ENCODE measurements around the gene LMBR1L.
"Not testable (repeated sequence)": the region's sequence is repeated elsewhere in the genome, so short reads cannot be mapped to it uniquely, and the experiment has no call there.

LMBR1L gene

DNA sequence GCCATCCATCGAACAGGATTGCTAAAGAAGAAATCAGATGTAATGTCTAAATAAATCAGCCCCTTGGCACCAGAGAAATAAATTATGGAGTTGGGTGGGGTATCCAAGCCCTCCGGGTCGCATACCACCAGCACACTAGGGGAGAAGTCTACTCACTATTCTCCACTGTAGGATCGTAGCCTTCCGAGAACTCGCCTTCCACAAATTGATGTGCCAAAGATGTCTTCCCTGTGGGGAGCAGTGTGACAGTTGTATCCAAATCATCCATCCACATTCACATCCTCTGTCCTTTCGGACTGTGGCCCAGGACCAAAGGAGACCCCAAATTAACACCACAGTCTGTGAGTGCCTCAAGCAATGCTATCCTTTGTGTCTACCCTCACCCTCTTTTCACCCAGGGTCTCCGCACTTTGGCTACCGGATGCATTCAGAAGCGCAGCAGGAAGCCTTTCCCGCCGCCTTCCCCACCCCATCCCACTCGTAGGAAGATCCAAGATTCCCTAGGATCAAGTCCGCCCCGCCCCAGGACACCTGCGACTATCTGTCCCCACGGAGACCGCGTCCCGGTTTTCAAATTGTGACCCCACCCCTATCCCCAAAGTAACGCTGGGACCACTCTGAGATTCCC, 41.7 kb downstream of the LMBR1L start:
- Histone ChIP-seq H3K79me2 (ENCODE audit: low read length) (peaks cover 5% of the 10 kb centered on the region; the same call in 1 of the 2 replicates), H2AFZ (ENCODE audit: low read depth, low read length) (peak overlapping the region; percentile 93; the same call in 1 of the 2 replicates), H3K4me3 (ENCODE audit: low read length) (peak overlapping the region; percentile 93), H3K36me3 (replicated peaks; ENCODE audit: low read depth, low read length) (no peaks in the 10 kb centered on the region), H3K27me3 (ENCODE audit: low read depth, low read length) (no peaks in the 10 kb centered on the region), H3K27ac (ENCODE audit: low read length) (no peak overlapping the region; the same call in 1 of the 2 replicates), H3K4me2 (ENCODE audit: low read length) (peak overlapping the region; percentile 86), H3K4me1 (ENCODE audit: low read length) (peaks cover 10% of the 10 kb centered on the region), H3K9ac (ENCODE audit: low read length) (peak overlapping the region; percentile 68), H4K20me1 (ENCODE audit: insufficient read depth, low read length) (no peaks in the 10 kb centered on the region), H3K9me3 (ENCODE audit: insufficient read depth, low read length) (no peaks in the 10 kb centered on the region)
- no peak for TF ChIP-seq EZH2phosphoT487 (IDR thresholded peaks at IDR 0.05; ENCODE audit: low read depth)
- TF ChIP-seq, protein P1, sequence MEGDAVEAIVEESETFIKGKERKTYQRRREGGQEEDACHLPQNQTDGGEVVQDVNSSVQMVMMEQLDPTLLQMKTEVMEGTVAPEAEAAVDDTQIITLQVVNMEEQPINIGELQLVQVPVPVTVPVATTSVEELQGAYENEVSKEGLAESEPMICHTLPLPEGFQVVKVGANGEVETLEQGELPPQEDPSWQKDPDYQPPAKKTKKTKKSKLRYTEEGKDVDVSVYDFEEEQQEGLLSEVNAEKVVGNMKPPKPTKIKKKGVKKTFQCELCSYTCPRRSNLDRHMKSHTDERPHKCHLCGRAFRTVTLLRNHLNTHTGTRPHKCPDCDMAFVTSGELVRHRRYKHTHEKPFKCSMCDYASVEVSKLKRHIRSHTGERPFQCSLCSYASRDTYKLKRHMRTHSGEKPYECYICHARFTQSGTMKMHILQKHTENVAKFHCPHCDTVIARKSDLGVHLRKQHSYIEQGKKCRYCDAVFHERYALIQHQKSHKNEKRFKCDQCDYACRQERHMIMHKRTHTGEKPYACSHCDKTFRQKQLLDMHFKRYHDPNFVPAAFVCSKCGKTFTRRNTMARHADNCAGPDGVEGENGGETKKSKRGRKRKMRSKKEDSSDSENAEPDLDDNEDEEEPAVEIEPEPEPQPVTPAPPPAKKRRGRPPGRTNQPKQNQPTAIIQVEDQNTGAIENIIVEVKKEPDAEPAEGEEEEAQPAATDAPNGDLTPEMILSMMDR (IDR thresholded peaks at IDR 0.05; ENCODE audit: low read depth, low read length) = no peak

DNA sequence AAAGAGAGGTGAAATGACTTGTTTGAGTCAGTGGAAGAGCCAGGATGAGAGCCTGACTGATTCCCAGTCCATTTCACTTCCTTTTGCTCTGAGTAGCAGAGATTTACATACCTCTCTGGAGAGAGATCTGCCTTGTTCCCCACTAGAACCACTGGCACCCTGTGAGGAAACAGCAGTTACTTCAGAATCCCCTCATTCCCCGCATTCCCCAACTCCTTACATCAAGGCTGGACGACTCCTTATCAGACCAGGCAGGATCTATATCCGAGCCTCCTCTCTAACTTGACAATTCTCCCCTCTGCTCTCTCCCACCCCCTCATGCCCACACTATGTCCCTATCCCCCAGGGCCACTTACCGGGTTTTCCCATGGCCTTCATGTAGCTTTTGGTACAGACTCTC, 44.5 kb downstream of the LMBR1L start:
- H3K4me3 ChIP-seq (ENCODE audit: low read length) = no peak overlapping the region
- peaks cover 10% of the 10 kb centered on the region for H3K79me2 ChIP-seq (ENCODE audit: low read length)
- TF ChIP-seq, protein P1 (IDR thresholded peaks at IDR 0.05; ENCODE audit: low read depth, low read length) = no peak
- TF ChIP-seq EZH2phosphoT487 (IDR thresholded peaks at IDR 0.05; ENCODE audit: low read depth) = no peak
- H3K27me3 ChIP-seq (ENCODE audit: low read depth, low read length) = no peaks in the 10 kb centered on the region
- no peaks in the 10 kb centered on the region for H3K9me3 ChIP-seq (ENCODE audit: insufficient read depth, low read length)
- H4K20me1 ChIP-seq (ENCODE audit: insufficient read depth, low read length) = no peaks in the 10 kb centered on the region
- H3K27ac ChIP-seq (ENCODE audit: low read length) = no peak overlapping the region
- no peak overlapping the region for H3K4me2 ChIP-seq (ENCODE audit: low read length)
- H3K9ac ChIP-seq (ENCODE audit: low read length) = no peak overlapping the region
- no peak overlapping the region for H2AFZ ChIP-seq (ENCODE audit: low read depth, low read length)
- peaks cover 14% of the 10 kb centered on the region for H3K4me1 ChIP-seq (ENCODE audit: low read length)
- H3K36me3 ChIP-seq (replicated peaks; ENCODE audit: low read depth, low read length) = no peaks in the 10 kb centered on the region

DNA sequence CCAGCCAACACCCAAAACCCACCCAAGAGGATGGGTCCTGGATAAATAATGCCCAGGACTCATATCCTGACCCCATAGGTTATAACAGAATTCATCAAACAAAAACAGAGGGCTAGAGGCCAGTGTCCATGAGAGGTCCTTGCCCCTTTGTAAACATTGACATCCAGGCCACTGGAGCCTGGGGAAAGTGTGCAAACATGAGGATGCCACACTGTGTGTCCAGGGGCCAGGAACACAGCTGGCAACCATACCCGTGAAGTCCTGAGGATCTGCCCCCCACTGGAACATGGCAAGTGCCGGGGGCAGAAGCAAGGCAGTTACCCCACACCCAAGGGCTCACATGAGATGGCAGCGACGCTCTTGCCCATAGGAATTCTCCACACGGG, 45.9 kb downstream of the LMBR1L start:
- Histone ChIP-seq H4K20me1 (ENCODE audit: insufficient read depth, low read length) (no peaks in the 10 kb centered on the region), H3K4me1 (ENCODE audit: low read length) (peaks cover 10% of the 10 kb centered on the region), H3K27ac (ENCODE audit: low read length) (no peak overlapping the region), H2AFZ (ENCODE audit: low read depth, low read length) (no peak overlapping the region), H3K9me3 (ENCODE audit: insufficient read depth, low read length) (no peaks in the 10 kb centered on the region), H3K36me3 (replicated peaks; ENCODE audit: low read depth, low read length) (no peaks in the 10 kb centered on the region), H3K4me3 (ENCODE audit: low read length) (no peak overlapping the region), H3K4me2 (ENCODE audit: low read length) (no peak overlapping the region), H3K9ac (ENCODE audit: low read length) (no peak overlapping the region), H3K79me2 (ENCODE audit: low read length) (peaks cover 23% of the 10 kb centered on the region), H3K27me3 (ENCODE audit: low read depth, low read length) (no peaks in the 10 kb centered on the region)
- TF ChIP-seq, protein P1 (IDR thresholded peaks at IDR 0.05; ENCODE audit: low read depth, low read length) = no peak
- no peak for TF ChIP-seq EZH2phosphoT487 (IDR thresholded peaks at IDR 0.05; ENCODE audit: low read depth)

DNA sequence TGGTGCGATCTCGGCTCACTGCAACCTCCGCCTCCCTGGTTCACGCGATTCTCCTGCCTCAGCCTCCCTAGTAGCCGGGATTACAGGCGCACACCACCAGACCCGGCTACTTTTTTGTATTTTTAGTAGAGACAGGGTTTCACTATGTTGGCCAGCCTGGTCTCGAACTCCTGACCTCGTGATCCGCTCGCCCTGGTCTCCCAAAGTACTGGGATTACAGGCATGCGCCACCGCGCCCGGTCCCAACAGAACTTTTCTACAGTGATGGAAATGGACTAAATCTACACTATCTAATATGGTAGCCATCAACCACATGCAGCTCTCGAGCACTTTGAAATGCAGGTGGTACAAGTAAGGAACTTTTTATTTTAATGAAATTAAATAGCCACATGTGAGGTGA, 48.7 kb downstream of the LMBR1L start:
- H3K36me3 ChIP-seq (replicated peaks; ENCODE audit: low read depth, low read length); H3K9me3 ChIP-seq (ENCODE audit: insufficient read depth, low read length); H2AFZ ChIP-seq (ENCODE audit: low read depth, low read length); H3K9ac ChIP-seq (ENCODE audit: low read length); H3K27me3 ChIP-seq (ENCODE audit: low read depth, low read length); H3K27ac ChIP-seq (ENCODE audit: low read length); H3K4me3 ChIP-seq (ENCODE audit: low read length): not testable (repeated sequence)
- Histone ChIP-seq H3K79me2 (ENCODE audit: low read length) (peaks cover 46% of the 10 kb centered on the region), H4K20me1 (ENCODE audit: insufficient read depth, low read length) (peaks cover 26% of the 10 kb centered on the region), H3K4me1 (ENCODE audit: low read length) (peaks cover 24% of the 10 kb centered on the region), H3K4me2 (ENCODE audit: low read length) (peak overlapping the region; percentile 97; the same call in 1 of the 2 replicates)
